NCI-H2171 (cell line): Measurements from ENCODE around the gene DNALI1.
A peak's percentile ranks its signal among the peaks of the same experiment; 100 is the strongest.
"Not testable (repeated sequence)": the region's sequence is repeated elsewhere in the genome, so short reads cannot be mapped to it uniquely, and the experiment has no call there.

ENCODE experiments used
- DNase-seq: peaks from one replicate; lab custom pipeline; 2025; lab: John Stamatoyannopoulos, UW

DNALI1 gene

DNA sequence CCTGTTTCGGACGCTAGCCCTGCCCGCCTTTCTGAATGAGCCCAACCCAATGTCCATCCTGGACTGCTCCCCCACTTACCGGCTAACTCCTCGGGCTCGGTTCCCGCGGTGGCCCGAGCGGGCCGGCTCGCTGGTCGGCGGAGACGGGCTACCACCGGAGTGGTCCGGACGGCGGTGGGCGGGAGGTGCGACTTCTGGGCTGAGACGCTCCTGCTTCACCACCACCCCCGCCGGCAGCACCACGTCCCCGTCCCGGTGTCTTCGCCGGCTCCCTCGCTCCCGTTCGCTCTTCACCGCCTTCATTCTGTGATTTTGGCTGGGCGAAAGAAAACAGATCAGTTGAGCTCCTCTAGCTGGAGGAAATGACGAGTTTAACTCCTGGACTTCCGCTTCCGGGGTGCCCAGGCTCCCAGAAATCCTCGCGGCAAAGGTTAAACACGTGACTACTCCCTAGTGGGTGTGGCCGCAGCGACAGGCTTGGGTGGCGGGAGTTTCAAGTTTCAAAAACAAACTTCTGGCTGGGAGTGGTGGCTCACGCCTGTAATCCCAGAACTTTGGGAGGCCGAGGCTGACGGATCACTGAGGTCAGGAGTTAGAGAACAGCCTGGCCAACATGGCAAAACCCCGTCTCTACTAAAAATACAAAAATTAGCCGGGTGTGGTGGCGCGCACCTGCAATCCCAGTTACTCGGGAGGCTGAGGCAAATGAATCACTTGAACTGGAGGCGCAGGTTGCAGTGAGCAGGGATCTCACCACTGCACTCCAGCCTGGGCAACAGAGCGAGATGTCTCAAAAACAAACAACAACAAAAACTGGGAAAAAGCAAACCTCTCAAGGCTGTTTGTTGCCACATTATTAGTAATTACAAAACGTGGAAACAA lies 2.6 kb upstream of the DNALI1 start, which contains the start of gene SNIP1:
Gene SNIP1 (minus strand): TSS at position 367 of the 882 bp plus-strand sequence. CDS start 64 bp downstream, at position 303.
- peak; percentile 90 for DNase-seq

DNA sequence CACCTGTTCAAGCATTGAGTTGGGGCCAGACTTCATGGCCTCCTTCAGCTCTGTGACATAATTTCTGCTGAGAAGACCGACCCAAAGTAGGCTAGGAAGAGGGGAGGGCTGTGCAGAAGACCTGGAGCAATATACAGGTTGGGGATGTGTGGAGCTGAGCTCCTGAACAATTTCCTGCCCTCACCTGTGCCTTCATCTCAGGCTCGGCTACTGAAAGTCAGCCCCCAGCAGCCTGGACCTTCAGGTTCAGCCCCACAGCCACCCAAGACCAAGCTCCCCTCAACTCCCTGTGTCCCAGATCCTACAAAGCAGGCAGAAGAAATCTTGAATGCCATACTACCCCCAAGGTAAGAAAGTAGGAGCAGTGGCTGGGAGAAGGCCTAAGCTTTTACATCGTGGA lies 662 bp downstream of the DNALI1 start:
- no peak for DNase-seq

DNA sequence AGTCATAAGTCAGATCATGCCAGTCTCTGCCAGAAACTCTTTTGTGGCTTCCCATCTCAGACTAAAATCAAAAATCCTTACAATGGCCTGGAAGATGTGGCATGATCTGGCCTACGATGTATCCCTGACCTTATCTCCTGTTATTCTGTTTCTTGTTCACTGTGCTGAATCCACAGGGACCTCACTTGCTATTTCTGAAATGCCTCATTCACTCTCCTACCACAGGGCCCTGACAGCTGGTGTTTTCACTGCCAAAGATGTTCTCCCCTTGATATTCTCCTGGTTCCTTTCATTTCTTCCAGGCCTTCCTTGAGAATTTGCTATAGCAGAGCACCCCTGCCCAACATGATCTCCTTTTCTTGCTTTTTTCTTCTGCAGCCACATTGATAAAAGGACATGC lies 1.7 kb downstream of the DNALI1 start:
- DNase-seq: no peak

DNA sequence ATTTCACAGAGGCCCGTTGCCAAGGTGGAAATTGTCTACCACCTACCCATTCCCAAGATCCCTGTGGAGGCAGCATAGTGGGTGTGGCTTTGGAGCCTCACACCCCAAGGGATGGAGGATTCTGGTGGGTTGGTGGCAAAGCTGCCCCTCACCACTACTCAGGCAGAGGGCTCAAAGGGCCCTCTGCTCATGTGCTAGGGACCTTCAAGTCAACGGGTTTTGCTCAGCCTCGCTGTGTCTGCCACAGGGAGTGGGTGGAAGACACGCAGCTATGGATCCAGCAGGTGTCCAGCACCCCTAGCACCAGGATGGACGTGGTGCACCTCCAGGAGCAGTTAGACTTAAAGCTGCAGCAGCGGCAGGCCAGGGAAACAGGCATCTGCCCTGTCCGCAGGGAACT lies 2.3 kb downstream of the DNALI1 start:
- DNase-seq: no peak

DNA sequence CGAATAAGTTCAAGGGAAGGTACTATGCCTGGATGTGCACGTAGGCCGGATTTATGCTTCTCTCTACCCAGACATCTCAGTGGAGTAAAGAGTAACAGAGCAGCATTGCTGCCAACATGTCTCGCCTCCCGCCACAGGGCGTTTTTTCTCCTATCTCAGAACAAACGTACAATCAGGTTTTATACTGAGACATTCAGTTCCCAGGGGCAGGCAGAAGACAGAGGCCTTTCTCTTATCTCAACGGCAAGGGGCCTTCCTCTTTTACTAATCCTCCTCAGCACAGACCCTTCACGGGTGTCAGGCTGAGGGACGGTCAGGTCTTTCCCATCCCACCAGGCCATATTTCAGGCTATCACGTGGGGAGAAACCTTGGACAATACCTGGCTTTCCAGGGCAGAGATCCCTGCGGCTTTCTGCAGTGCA lies 3.2 kb downstream of the DNALI1 start:
- not testable (repeated sequence) for DNase-seq

DNA sequence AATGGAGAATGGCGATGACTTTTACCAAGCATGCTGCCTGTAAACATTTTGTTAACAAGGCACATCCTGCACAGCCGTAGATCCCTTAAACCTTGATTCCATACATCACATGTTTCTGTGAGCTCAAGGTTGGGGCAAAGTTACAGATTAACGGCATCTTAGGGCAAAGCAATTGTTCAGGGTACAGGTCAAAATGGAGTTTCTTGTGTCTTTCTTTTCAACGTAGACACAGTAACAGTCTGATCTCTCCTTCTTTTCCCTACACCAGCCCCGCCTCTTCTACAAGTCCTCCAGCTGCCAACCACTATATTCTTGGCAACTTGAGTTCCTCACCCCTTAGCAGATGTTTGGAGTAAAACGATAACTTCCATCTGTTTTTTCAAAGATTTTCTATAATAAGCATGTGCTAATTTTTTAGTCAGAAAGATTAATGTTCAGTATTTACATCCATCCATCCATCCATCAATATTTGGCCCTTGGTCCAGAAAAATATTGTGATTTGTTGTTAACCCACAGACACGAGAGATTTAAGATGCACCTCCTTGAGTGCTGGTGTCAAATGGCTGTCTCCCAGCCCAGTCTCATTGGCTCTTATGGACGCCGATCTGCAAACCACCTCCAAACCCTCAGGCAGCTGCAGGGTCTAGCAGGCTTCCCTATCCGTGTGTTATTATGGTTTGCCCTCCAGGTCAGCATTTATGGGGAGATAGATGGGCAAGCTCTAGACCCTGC lies 3.8 kb downstream of the DNALI1 start:
- DNase-seq: no peak

- DNase-seq: no peak
These were observed 4.7 kb downstream of the DNALI1 start for GRCh38 chr1:37561133-37562132.

- DNase-seq: no peak
These were observed 6.2 kb downstream of the DNALI1 start for GRCh38 chr1:37562984-37563383.

DNA sequence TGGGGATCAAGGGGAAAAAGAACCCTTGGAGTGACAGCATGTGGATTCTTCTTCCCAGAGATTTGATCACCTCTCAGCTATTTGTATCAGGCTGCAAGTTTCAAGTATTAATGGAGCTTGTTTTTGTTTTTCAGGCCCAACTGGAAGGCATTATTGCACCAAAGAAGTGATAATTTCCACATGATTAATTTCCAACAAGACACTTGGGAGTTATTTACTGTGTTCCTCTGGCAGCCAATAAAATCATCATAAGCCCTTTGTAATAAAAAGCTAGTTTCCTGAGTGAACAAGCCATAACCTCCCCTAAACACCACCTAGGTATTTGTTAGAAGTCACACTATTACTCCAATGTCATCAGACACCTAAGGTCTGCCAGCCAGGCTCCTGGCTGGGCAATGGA lies 8.2 kb downstream of the DNALI1 start:
- DNase-seq: no peak

- no peak for DNase-seq
These were observed 10.3 kb downstream of the DNALI1 start for GRCh38 chr1:37567023-37567422.

- DNase-seq: no peak
These were observed 14.0 kb downstream of the DNALI1 start for GRCh38 chr1:37570528-37571334.

DNA sequence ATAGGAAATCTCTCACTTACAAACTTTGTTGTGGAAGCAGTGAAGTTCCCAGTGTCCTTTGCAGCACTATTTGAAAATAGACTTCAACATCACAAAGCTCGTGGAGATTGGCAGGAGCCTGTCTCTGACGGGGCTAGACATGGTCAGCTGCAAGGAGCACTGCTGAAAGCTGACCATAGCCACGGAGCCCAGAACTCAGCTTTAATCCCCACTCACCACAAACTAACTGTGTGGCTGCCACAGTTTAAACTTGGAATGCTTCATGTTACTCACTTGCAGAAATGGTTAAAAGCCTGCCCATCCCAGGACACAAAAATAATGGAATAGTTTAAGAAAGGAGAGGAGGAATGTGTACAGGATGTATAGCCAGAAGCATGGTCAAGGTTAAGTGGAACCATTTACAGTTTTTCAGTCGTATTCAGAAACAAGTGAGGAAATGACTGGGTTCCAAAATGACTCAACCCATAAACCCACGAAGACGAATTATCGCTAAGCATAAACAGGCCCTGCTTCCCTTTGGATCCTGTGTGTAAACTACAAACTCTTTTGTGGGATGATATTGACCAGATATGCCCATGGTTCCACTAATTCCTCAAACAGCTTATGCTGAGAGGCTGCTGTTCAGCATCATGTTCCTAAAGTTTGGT lies 18.2 kb downstream of the DNALI1 start:
- no peak for DNase-seq

- DNase-seq: no peak
These were observed 19.0 kb downstream of the DNALI1 start for GRCh38 chr1:37575692-37576091.

- not testable (repeated sequence) for DNase-seq
These were observed 27.8 kb downstream of the DNALI1 start for GRCh38 chr1:37584544-37584943.

GRCh38 chr1:37588939-37589338 lies 32.2 kb downstream of the DNALI1 start:
- DNase-seq: no peak

DNA sequence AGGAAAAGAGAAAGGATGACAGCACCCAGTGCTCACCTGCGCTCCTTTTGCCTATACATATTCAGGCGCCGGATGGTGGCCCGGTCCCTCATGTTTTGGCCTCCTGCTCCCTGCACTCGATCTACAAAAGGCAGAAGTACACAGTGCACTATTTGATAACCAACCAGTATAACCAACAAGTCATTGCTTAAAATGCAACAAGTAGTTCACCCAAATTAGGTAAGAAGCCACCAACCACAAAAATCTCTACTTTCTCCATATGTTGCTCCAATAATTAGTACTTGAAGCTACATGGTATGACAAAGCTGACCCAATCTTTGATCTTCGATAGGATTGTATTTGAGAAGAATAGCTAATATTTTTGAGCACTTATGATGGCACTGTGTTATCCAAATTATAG lies 37.0 kb downstream of the DNALI1 start:
- no peak for DNase-seq

GRCh38 chr1:37595440-37596181 lies 38.9 kb downstream of the DNALI1 start, which contains the start of gene GNL2:
GNL2 (minus strand) TSS chr1:37595937; CDS start chr1:37595822, 115 bp downstream.
- peak; percentile 94 for DNase-seq

DNA sequence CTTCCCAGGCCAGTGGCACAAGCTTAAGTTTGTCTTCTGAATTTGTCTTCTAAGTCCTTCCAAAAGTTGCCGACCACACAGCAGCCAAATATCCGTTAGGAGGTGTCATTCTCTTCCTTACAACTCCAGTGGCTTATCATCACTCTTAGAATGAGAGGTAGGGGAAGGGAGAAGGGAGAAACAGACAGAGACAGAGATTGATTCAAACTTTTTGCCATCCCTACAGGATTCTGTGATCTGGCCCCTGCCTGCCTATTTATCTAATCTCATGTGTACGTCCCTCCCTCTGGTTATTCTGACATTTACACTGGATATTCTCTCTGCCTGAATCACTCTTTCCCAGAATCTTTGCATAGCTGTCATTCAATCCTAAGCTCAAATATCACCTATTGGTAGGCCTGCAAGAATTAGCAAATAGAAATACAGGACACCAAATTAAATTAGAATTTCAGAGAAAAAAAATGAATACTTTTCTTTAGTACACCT lies 39.5 kb downstream of the DNALI1 start:
- DNase-seq: no peak

GRCh38 chr1:37599940-37600339 lies 43.2 kb downstream of the DNALI1 start:
- DNase-seq: no peak
